Measurements from ENCODE around the gene CDH26. TPM values are rescaled to one million over a fixed set of nuclear protein-coding genes. Genes with fewer than 3 reads are reported as not detected.

CDH26 gene
- total and polyA plus RNA-seq, 2 experiments from 2014 or later: 2.0 TPM

DNA sequence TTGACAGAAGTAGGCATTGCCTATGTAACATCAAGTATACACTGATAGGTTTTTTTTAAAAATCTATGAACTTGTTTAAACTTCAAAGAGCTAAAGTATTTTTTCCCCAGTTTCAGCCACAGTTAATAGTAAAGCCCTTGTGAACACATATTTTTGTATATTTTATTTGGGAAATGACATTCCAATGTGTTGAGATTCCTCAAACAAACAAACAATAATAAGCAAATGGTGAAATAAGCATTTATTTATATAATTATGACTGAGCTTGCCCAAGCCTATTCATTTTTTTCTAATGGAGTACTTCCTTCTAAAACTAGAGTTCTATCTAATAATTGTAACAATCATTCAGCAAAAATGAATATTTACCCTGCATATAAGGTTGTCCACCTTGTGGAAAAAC lies 37.3 kb upstream of the CDH26 start:
- Histone ChIP-seq H3K4me3 (no peak overlapping the region), H3K36me3 (ENCODE audit: insufficient read depth) (no peaks in the 10 kb centered on the region)
- no peak for ATAC-seq

DNA sequence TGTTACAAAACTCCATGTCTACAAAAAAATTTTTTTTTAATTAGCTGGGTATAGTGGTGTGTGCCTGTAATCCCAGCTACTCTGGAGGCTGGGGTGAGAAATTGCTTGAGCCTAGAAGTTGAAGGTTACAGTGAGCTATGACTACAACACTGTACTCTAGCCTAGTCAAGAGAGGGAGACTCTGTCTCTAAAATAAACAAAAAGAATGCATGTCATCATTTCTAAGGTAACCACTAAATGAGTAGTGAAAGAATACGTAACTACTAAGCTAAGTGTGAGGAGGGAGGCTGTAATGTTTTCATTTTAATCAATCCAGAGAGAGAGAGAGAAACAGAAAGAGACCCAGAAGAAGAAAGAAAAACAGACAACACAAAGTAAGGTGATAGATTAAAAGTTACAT lies 34.7 kb upstream of the CDH26 start:
- Histone ChIP-seq H3K9me2 (ENCODE audit: insufficient read depth) (no peaks in the 10 kb centered on the region), H2AFZ (no peak overlapping the region), H3K27me3 (ENCODE audit: insufficient read depth) (no peaks in the 10 kb centered on the region), H3F3A (replicated peaks; ENCODE audit: low read depth) (no peaks in the 10 kb centered on the region), H3K4me2 (no peak overlapping the region), H4K20me1 (replicated peaks; ENCODE audit: insufficient read depth) (no peaks in the 10 kb centered on the region), H3K79me2 (replicated peaks; ENCODE audit: insufficient read depth) (no peaks in the 10 kb centered on the region), H3K36me3 (ENCODE audit: insufficient read depth) (no peaks in the 10 kb centered on the region), H3K27ac (ENCODE audit: low read depth) (no peak overlapping the region), H3K4me3 (no peak overlapping the region), H3K4me1 (ENCODE audit: insufficient read depth) (no peaks in the 10 kb centered on the region; the same call in 1 of the 2 replicates)
- Mint-ChIP-seq H3K27me3 (ENCODE audit: insufficient read depth, low read depth, poor library complexity) (no peaks in the 10 kb centered on the region), H3K9me3 (no peaks in the 10 kb centered on the region), H3K4me1 (peaks cover 2% of the 10 kb centered on the region; the same call in 2 of the 3 replicates), H3K36me3 (ENCODE audit: low read depth) (no peaks in the 10 kb centered on the region), H3K27ac (no peak overlapping the region), H3K4me3 (no peak overlapping the region)
- TF ChIP-seq POLR2AphosphoS5 (IDR thresholded peaks at IDR 0.05; ENCODE audit: low read depth): no peak
- TF ChIP-seq, protein P1, sequence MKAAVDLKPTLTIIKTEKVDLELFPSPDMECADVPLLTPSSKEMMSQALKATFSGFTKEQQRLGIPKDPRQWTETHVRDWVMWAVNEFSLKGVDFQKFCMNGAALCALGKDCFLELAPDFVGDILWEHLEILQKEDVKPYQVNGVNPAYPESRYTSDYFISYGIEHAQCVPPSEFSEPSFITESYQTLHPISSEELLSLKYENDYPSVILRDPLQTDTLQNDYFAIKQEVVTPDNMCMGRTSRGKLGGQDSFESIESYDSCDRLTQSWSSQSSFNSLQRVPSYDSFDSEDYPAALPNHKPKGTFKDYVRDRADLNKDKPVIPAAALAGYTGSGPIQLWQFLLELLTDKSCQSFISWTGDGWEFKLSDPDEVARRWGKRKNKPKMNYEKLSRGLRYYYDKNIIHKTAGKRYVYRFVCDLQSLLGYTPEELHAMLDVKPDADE (IDR thresholded peaks at IDR 0.05): no peak
- TF ChIP-seq CREB1 (CRISPR knock-in tag; IDR thresholded peaks at IDR 0.05; ENCODE audit: low read depth): no peak
- no peak for TF ChIP-seq NANOG (IDR thresholded peaks at IDR 0.05; ENCODE audit: borderline replicate concordance)
- no peak for TF ChIP-seq EZH2 (IDR thresholded peaks at IDR 0.05; ENCODE audit: low read depth, unreplicated experiment)
- TF ChIP-seq, protein P2, sequence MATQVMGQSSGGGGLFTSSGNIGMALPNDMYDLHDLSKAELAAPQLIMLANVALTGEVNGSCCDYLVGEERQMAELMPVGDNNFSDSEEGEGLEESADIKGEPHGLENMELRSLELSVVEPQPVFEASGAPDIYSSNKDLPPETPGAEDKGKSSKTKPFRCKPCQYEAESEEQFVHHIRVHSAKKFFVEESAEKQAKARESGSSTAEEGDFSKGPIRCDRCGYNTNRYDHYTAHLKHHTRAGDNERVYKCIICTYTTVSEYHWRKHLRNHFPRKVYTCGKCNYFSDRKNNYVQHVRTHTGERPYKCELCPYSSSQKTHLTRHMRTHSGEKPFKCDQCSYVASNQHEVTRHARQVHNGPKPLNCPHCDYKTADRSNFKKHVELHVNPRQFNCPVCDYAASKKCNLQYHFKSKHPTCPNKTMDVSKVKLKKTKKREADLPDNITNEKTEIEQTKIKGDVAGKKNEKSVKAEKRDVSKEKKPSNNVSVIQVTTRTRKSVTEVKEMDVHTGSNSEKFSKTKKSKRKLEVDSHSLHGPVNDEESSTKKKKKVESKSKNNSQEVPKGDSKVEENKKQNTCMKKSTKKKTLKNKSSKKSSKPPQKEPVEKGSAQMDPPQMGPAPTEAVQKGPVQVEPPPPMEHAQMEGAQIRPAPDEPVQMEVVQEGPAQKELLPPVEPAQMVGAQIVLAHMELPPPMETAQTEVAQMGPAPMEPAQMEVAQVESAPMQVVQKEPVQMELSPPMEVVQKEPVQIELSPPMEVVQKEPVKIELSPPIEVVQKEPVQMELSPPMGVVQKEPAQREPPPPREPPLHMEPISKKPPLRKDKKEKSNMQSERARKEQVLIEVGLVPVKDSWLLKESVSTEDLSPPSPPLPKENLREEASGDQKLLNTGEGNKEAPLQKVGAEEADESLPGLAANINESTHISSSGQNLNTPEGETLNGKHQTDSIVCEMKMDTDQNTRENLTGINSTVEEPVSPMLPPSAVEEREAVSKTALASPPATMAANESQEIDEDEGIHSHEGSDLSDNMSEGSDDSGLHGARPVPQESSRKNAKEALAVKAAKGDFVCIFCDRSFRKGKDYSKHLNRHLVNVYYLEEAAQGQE (IDR thresholded peaks at IDR 0.05; ENCODE audit: unreplicated experiment): no peak
- ATAC-seq: no peak
- no peak for DNase-seq (ENCODE audit: low spot score)

More for the DNA sequence above, 37.3 kb upstream of the CDH26 start:
- H3K4me1 ChIP-seq (ENCODE audit: insufficient read depth): no peaks in the 10 kb centered on the region; the same call in 1 of the 2 replicates
- H3K36me3 Mint-ChIP-seq (ENCODE audit: low read depth): no peaks in the 10 kb centered on the region
- H3K4me1 Mint-ChIP-seq: peaks cover 9% of the 10 kb centered on the region; the same call in 2 of the 3 replicates
- TF ChIP-seq ZNF331 (CRISPR knock-in tag; IDR thresholded peaks at IDR 0.05; ENCODE audit: low read depth) (no peak), STAT1 (IDR thresholded peaks at IDR 0.05; ENCODE audit: unreplicated experiment) (no peak), POLR2AphosphoS5 (IDR thresholded peaks at IDR 0.05; ENCODE audit: low read depth) (no peak)
- H3K79me2 ChIP-seq (replicated peaks; ENCODE audit: insufficient read depth): no peaks in the 10 kb centered on the region
- no peak overlapping the region for H3K27ac ChIP-seq (ENCODE audit: low read depth)
- H4K20me1 ChIP-seq (replicated peaks; ENCODE audit: insufficient read depth): no peaks in the 10 kb centered on the region
- no peaks in the 10 kb centered on the region for H3K27me3 Mint-ChIP-seq (ENCODE audit: insufficient read depth, low read depth, poor library complexity)
- no peak overlapping the region for H2AFZ ChIP-seq
- H3K4me3 Mint-ChIP-seq: no peak overlapping the region
- no peak overlapping the region for H3K27ac Mint-ChIP-seq
- DNase-seq (ENCODE audit: low spot score): no peak
- no peaks in the 10 kb centered on the region for H3K27me3 ChIP-seq (ENCODE audit: insufficient read depth)
- no peaks in the 10 kb centered on the region for H3K9me3 Mint-ChIP-seq
- no peaks in the 10 kb centered on the region for H3K9me2 ChIP-seq (ENCODE audit: insufficient read depth)
- H3F3A ChIP-seq (replicated peaks; ENCODE audit: low read depth): no peaks in the 10 kb centered on the region
- no peak overlapping the region for H3K4me2 ChIP-seq
